GM23248 (cell line): ENCODE measurements around the gene IDI2.

Experiments
- EZH2 ChIP-seq: fragments of 200-600 bp; sonication (generic); IDR thresholded peaks from 2 replicates; pipeline ENCODE4 v1.6.1; 2018; ENCODE audit warnings: antibody characterized with exemption, mild to moderate bottlenecking; ENCODE audit not compliant: insufficient read depth, poor library complexity, severe bottlenecking
- EZH2phosphoT487 ChIP-seq: fragments of 200-600 bp; sonication (generic); IDR thresholded peaks from 2 replicates; pipeline ENCODE4 v1.6.1; 2018; ENCODE audit warnings: antibody characterized with exemption, moderate library complexity, mild to moderate bottlenecking, low read depth; ENCODE audit not compliant: insufficient read depth

- no peak for TF ChIP-seq EZH2
- no peak for TF ChIP-seq EZH2phosphoT487
Measured at GRCh38 chr10:972763-973162, 52.9 kb downstream of the IDI2 start.
